Suprapubic skin (tissue), 4 donors: ENCODE results near the gene ATXN7. TPM values are rescaled to one million over a fixed set of nuclear protein-coding genes. Genes with fewer than 3 reads are reported as not detected.

ENCODE experiments used
- DNase-seq, 2 donors: peaks; one replicate each; pipeline ENCODE4 v3.0.0-alpha.2; 2019; ENCODE audit warnings: low spot score in 2 of 2
- H3K27ac ChIP-seq: fragments of 200-600 bp; sonication (generic); one replicate; pipeline ENCODE4 v1.5.1; 2019
- H3K27me3 ChIP-seq: fragments of 200-600 bp; sonication (generic); one replicate; pipeline ENCODE4 v1.5.1; 2019
- H3K36me3 ChIP-seq: fragments of 200-600 bp; sonication (generic); one replicate; pipeline ENCODE4 v1.5.1; 2019
- H3K4me1 ChIP-seq: fragments of 200-600 bp; sonication (generic); one replicate; pipeline ENCODE4 v1.5.1; 2019
- H3K4me3 ChIP-seq: fragments of 200-600 bp; sonication (generic); one replicate; pipeline ENCODE4 v1.5.1; 2019; ENCODE audit warnings: mild to moderate bottlenecking
- H3K9me3 ChIP-seq: fragments of 200-600 bp; sonication (generic); one replicate; pipeline ENCODE4 v1.5.1; 2019
- CTCF ChIP-seq, 2 donors: fragments of 200-600 bp in 1 of 2; fragments of 450-650 bp in 1 of 2; sonication (generic) in 1 of 2; IDR thresholded peaks; one replicate each; pipeline ENCODE4 v1.5.1; 2016 to 2019; ENCODE audit warnings: antibody characterized with exemption in 2 of 2, mild to moderate bottlenecking in 1 of 2, moderate library complexity in 1 of 2
- EP300 ChIP-seq: sonication (generic); formaldehyde crosslinking; IDR thresholded peaks from one replicate; pipeline ENCODE4 v1.6.1; 2017; ENCODE audit warnings: antibody characterized with exemption
- POLR2A ChIP-seq, 2 donors: fragments of 450-650 bp; IDR thresholded peaks; one replicate each; pipeline ENCODE4 v1.6.1; 2017; ENCODE audit warnings: antibody characterized with exemption in 2 of 2, mild to moderate bottlenecking in 2 of 2, moderate library complexity in 2 of 2
- POLR2AphosphoS5 ChIP-seq, 3 donors: sonication (generic); formaldehyde crosslinking; IDR thresholded peaks; one replicate each; pipeline ENCODE4 v1.6.1; 2017; ENCODE audit warnings: antibody characterized with exemption in 3 of 3
- WGBS: methylation state at CpG from one replicate; pipeline ENCODE4 v1.1.5; 2018; 5-methylcytosine and 5-hydroxymethylcytosine counted together
- total RNA-seq, 4 donors: library from RNA; depleted of rRNA; stranded (reverse); fragments of >200 nt; gene quantifications; one replicate each; pipeline ENCODE4 v1.1.0, GENCODE V29; 2016

The ATXN7 gene
- total RNA-seq, 4 donors from 2014 or later = 22.9 to 101 (median 44.2) TPM

GRCh38 chr3:63864008-63864964 lies 619 bp downstream of the ATXN7 start:
- Histone ChIP-seq H3K4me3 (peak overlapping the region; percentile 81), H3K27ac (peak overlapping the region; percentile 88), H3K36me3 (peaks cover 5% of the 10 kb centered on the region), H3K9me3 (no peaks in the 10 kb centered on the region), H3K27me3 (no peaks in the 10 kb centered on the region), H3K4me1 (peaks cover 28% of the 10 kb centered on the region)
- peak; percentile 67 to 78 for DNase-seq
- under 1% methylated on average over 43 of the region's 93 CpGs for WGBS
- no peak for TF ChIP-seq EP300
- no peak for TF ChIP-seq CTCF (IDR thresholded peaks at IDR 0.05)
- TF ChIP-seq POLR2AphosphoS5 (IDR thresholded peaks at IDR 0.05) = no peak
- TF ChIP-seq POLR2A (IDR thresholded peaks at IDR 0.05) = no peak

GRCh38 chr3:63864965-63865327 lies 1.3 kb downstream of the ATXN7 start:
- Histone ChIP-seq H3K36me3 (peaks cover 5% of the 10 kb centered on the region), H3K9me3 (no peaks in the 10 kb centered on the region), H3K27ac (peak overlapping the region; percentile 88), H3K4me3 (peak overlapping the region; percentile 81), H3K27me3 (no peaks in the 10 kb centered on the region), H3K4me1 (peaks cover 31% of the 10 kb centered on the region)
- TF ChIP-seq POLR2AphosphoS5 (IDR thresholded peaks at IDR 0.05) (no peak), CTCF (IDR thresholded peaks at IDR 0.05) (no peak), EP300 (no peak), POLR2A (IDR thresholded peaks at IDR 0.05) (no peak)
- DNase-seq = no peak
- 3% methylated on average over 3 of the region's 3 CpGs for WGBS

DNA sequence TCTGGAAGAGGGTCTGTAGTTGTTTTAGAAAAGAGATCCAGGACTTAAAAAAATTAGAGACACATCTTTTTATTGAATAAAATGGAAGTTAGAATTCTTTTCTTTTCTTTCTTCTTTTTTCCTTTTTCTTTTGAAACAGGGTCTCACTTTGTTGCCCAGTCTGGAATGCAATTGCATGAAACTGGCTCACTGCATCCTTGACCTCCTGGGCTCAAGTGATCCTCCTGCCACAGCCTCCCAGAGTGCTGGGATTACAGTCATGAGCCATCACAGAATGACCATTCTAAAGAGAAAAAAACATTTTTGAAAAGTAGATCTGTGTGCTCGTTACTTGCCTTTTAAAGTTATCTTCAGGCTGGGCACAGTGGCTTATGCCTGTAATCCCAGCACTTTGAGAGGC lies 3.6 kb downstream of the ATXN7 start:
- Histone ChIP-seq H3K36me3 (peaks cover 5% of the 10 kb centered on the region), H3K4me3 (no peak overlapping the region), H3K27me3 (no peaks in the 10 kb centered on the region), H3K4me1 (peaks cover 30% of the 10 kb centered on the region), H3K27ac (no peak overlapping the region), H3K9me3 (no peaks in the 10 kb centered on the region)
- TF ChIP-seq POLR2A (IDR thresholded peaks at IDR 0.05) (no peak), EP300 (no peak), POLR2AphosphoS5 (IDR thresholded peaks at IDR 0.05) (no peak), CTCF (IDR thresholded peaks at IDR 0.05) (no peak)
- WGBS = 95% methylated on average over 1 of the region's 1 CpG
- no peak for DNase-seq

- H3K4me1 ChIP-seq = peaks cover 26% of the 10 kb centered on the region
- H3K27me3 ChIP-seq = no peaks in the 10 kb centered on the region
- H3K9me3 ChIP-seq = no peaks in the 10 kb centered on the region
- 80% methylated on average over 3 of the region's 3 CpGs for WGBS
- no peak for DNase-seq
- no peak overlapping the region for H3K4me3 ChIP-seq
- H3K36me3 ChIP-seq = peaks cover 5% of the 10 kb centered on the region
- TF ChIP-seq CTCF (IDR thresholded peaks at IDR 0.05) (no peak), POLR2AphosphoS5 (IDR thresholded peaks at IDR 0.05) (no peak), EP300 (no peak), POLR2A (IDR thresholded peaks at IDR 0.05) (no peak)
- no peak overlapping the region for H3K27ac ChIP-seq
Measured at GRCh38 chr3:63869940-63870614, 6.4 kb downstream of the ATXN7 start.

DNA sequence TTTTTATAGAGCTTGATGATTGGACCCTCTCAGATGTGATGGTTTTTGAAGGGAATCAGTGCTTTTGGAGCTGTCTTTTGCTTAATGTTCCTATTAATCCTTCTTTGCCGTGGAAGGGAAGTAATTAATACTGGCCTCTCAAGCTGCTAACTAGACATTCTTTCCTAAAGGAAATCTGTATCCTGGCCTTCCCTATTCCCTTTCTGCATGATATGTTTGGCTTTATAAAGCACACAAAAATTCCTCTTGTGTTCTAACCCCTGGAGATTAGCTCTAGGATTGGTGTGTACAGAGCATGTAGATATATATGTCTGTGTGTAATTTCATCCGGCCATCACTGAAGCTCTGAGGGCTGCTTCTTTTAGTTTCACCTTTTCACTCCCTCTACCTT lies 6.9 kb downstream of the ATXN7 start:
- 80% methylated on average over 2 of the region's 2 CpGs for WGBS
- Histone ChIP-seq H3K27ac (no peak overlapping the region), H3K4me3 (no peak overlapping the region), H3K36me3 (peaks cover 5% of the 10 kb centered on the region), H3K4me1 (peaks cover 23% of the 10 kb centered on the region), H3K27me3 (no peaks in the 10 kb centered on the region), H3K9me3 (no peaks in the 10 kb centered on the region)
- no peak for TF ChIP-seq EP300
- TF ChIP-seq POLR2A (IDR thresholded peaks at IDR 0.05) = no peak
- TF ChIP-seq POLR2AphosphoS5 (IDR thresholded peaks at IDR 0.05) = no peak
- TF ChIP-seq CTCF (IDR thresholded peaks at IDR 0.05) = no peak
- no peak for DNase-seq
